HG03439 (cell line): ENCODE measurements around the gene ZNF813.

Source experiments
- ATAC-seq: cut with Tn5 transposase; IDR thresholded peaks from one replicate; pipeline ENCODE4 v1.9.1; 2021; ENCODE audit warnings: mild to moderate bottlenecking, moderate library complexity; ENCODE audit not compliant: unreplicated experiment

The ZNF813 gene

GRCh38 chr19:53519446-53519845 lies 51.9 kb downstream of the ZNF813 start:
- no peak for ATAC-seq

GRCh38 chr19:53520163-53520546 lies 52.6 kb downstream of the ZNF813 start:
- no peak for ATAC-seq

DNA sequence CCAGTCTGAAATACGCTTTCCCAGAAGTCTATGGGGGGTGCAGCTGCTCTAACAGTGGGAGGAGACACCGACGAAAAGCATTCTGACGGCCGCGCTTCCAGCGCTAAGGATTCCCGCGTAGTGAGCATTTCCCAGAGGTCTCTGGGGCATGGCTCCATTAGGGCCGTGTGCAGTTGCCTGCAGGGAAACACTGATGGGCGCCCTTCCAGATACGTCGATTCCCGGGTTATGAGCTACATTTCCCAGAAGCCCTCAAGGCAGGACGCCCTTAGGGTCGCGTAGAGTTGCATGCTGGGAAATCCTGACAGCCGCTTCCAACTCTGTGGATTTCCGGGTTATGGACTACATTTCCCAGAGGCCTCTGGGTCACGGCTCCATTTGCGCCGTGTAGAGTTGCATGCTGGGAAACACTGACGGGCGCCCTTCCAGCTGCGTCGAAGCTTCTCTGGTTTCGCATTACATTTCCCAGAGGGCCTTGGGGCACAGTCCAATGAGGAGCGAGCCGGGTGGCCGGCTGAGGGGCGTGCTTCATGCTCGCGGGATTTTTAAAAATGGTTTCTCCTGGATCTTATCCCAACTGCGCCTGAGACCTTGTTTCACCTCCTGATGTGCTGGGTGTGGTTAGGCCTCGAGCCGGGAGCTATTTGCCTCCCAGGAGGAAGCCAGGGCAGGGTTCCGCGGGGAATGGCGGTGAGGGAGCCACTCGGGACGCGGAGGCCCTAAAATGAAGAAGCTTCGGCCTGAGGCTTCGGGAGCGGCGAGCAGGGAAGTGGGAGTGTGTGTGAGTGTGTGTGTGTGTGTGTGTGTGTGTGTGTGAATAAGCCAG lies 53.2 kb downstream of the ZNF813 start:
- peak; percentile 96 for ATAC-seq

DNA sequence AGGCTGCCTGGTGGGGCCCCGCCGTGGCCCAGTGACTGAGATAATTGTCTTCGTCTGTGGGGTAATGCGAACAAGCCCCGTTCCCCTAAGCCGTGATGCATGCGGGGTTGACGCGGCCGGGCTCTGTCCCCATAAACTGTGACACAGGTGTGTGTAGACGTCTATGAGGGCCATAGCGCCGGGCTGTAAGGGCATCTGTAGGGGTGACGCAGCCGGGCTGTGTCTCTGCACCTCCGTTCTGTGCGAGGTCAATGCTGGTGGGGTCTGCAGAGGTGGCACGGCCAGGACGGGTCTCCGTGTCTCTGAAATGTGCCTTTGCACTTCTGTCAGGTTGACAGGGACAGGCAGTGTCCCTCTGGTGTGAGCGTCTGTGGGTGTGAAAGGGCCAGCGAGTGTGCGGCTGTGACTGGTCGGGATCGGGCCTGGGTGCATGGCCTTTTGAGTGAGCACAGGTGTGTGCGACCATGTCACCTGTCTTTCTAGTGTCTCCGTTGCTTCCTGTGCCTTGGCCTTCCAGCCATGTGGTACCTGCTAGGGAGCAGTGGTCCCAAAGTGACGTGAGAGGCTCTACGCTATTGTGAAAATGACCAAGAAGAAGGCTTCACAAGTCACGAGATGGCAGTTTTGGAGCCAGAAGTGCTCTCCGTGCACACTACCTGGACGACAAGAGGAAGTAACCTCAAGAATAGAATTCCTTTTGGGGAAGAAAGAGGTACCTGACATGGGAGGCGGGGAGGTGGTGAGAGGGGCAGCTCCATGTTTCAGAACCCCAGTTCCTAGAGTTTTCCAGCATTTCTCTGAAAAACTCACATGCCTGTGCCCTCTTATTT lies 54.1 kb downstream of the ZNF813 start:
- ATAC-seq: no peak

GRCh38 chr19:53525922-53526321 lies 58.4 kb downstream of the ZNF813 start:
- no peak for ATAC-seq

- ATAC-seq: no peak
Observed at GRCh38 chr19:53530622-53531021, 63.1 kb downstream of the ZNF813 start.

- ATAC-seq: no peak
Observed at GRCh38 chr19:53531457-53531856, 63.9 kb downstream of the ZNF813 start.

DNA sequence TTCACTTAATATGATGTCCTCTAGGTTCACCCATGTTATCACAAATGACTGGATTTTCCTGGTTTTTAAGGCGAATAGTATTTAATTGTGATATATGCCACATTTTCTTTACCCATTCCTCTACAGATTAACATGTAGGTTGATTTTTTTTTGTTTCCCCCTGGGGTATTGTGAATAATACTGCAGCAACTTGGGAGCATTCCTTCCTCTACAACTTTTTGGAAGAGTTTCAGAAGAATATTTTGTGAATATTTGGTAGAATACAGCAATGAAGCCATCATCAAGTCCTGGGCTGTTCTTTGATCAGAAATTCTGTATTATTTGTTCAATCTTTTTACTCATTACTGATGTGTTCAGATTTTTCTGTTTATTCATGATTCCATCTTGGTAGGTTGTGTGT lies 64.8 kb downstream of the ZNF813 start:
- ATAC-seq: no peak

DNA sequence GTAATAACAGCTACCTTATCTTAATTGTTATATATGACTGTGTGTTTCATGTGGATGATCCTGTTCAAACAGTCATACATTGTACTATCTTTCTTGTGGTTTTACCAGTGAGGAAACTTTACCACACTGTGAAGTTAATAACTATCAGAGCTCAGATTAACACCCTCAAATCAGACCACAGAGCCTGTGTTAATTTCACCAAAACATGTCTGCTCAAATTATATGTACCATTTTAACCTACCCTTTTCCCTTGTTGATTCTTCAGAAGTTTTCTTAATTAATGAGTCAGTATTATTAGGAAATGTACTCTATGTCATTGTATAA lies 68.7 kb downstream of the ZNF813 start:
- ATAC-seq: no peak

DNA sequence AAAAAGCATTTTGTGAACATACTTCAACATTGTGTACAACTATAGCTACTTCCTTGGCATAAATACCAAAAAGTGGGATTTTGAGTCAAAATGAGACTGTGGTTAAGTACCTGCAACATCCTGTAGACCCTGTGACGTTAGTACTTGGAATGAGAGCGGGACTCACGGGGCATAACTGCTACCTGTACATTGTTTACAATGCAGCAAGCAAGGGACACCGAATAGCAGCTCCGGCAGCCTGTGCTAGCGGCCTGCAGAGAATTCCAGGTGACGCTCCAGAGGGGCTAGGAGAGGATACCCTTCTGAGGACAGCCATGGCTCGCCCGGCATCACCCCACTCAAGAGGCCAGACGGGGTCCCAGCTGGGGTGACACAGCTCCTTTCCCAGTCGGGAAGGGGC lies 69.6 kb downstream of the ZNF813 start:
- no peak for ATAC-seq

- ATAC-seq: peak; percentile 68
Observed at GRCh38 chr19:53537521-53538377, 70.2 kb downstream of the ZNF813 start, which contains the start of gene ZNF331. TSS of gene ZNF331 (plus strand) at chr19:53538145. CDS start at chr19:53569377, 31,232 bp downstream.

GRCh38 chr19:53538378-53539109 lies 71.0 kb downstream of the ZNF813 start:
- ATAC-seq: peak; percentile 14

DNA sequence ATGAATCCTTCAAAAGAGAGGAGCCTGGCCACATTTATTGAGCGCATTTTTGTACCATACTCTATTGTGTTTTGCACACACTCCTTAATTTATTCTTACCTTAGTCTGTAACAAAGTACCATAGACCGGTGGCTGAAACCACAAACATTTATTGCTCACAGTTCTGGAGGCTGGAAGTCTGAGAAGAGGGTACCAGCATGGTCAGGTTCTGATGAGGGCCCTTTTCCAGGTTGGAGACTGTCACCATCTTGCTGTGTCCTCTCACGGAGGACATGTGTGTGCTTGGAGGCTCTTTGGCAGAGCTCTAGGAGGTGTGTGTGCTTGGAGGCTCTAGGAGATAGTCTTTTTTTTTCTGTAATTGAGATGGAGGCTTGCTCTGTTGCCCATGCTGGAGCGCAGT lies 72.6 kb downstream of the ZNF813 start:
- ATAC-seq: no peak

DNA sequence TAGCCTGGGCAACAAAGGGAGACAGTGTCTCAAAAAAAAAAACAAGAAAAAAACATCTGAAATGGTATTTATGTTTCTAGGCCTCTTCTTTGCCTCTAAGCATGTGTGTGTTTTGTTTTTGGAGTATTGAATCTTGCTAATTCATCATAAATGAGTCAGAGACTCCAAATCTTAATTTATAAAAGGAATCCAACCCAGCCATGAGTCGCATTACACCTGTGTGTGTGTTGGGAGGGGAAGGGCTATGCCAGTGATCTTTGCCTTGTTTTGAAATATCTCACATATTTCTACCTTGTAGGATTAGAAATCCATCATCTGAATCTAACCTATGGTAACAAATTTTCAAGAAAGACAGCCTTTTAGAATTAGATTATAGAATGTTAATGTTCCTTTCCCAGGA lies 74.4 kb downstream of the ZNF813 start:
- ATAC-seq: no peak

DNA sequence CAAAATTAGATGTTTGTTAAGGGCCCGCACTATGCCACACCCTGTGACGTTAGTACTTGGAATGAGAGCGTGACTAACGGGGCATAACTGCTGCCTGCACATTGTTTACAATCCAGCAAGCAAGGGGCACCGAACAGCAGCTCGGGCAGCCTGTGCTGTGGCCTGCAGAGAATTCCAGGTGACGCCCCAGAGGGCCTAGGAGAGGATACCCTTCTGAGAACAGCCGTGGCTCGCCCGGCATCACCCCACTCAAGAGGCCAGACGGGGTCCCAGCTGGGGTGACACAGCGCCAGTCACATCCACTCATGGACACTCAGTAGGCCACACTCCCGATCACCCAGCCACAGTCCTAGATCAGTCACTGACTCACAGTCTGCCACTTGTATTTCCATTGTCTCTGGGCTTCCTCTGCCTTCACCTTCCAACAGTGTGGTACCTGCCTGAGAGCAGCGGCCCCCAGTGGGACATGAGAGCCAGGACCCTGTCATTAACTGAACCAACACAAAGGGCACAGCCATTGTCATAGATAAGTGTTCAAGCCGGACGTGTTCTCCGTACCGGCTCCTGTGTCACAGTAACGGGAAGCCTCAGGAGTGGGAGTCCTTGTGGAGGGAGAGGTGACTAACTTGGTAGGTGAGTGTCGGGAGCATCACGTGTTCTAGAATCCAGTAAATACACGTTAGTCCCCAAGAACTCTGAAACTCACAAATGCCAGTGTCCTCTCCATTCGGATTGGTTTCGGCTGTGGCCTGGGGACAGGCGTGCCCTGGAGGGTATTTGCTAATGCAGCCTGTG lies 77.9 kb downstream of the ZNF813 start:
- no peak for ATAC-seq
